HCT116 (cell line): Measurements from ENCODE around the gene TKTL2. TPM values are rescaled to one million over a fixed set of nuclear protein-coding genes. Genes with fewer than 3 reads are reported as not detected.

Experiments
- ATAC-seq: fragments of 200-7000 bp; cut with Tn5 transposase; 2 replicates; pipeline ENCODE4 v1.9.1; 2020; ENCODE audit warnings: mild to moderate bottlenecking, moderate library complexity
- BruUV-seq: library from RNA; stranded (reverse); fragments of 400-500 nt; replicated peaks from 2 replicates; lab custom pipeline; 2021; lab: Mats Ljungman, UMichigan
- CTCF ChIA-PET: fragments of 300-600 bp; sonication (Branson Sonifier 250); formaldehyde crosslinking; loops from one replicate; lab custom pipeline; 2021; ENCODE audit warnings: antibody characterized with exemption; lab: Charles Lee
- POLR2A ChIA-PET: fragments of 300-600, 350-600 bp; sonication (Branson Sonifier 250); formaldehyde crosslinking; loops from one replicate; lab custom pipeline; 2021; ENCODE audit warnings: antibody characterized with exemption; lab: Charles Lee
- RAD21 ChIA-PET, 2 experiments: fragments of 300-600 bp; sonication (Branson Sonifier 250); formaldehyde crosslinking; loops; one replicate each; lab custom pipeline; 2023; ENCODE audit warnings: low total read pairs in 2 of 2; ENCODE audit not compliant: uncharacterized antibody in 2 of 2, unreplicated experiment in 2 of 2, low non-redundant PET in 1 of 2; lab: Charles Lee
- DNase-seq: peaks from one replicate; pipeline ENCODE4 v3.0.0-alpha.2; 2010; ENCODE audit warnings: low read depth, low spot score
- H2AFZ ChIP-seq: fragments of 200-600 bp; shearing (Covaris generic), sonication (generic); 2 replicates; pipeline ENCODE4 v1.6.1; 2017; ENCODE audit warnings: low read depth, mixed run types, mixed read lengths, antibody characterized with exemption, low read length; ENCODE audit not compliant: poor library complexity, severe bottlenecking
- H3K27ac ChIP-seq: 2 replicates; pipeline ENCODE4 v1.5.1; 2012; ENCODE audit warnings: low read depth, low read length
- H3K27me3 ChIP-seq: fragments of 200-600 bp; sonication (generic); 2 replicates; pipeline ENCODE4 v1.6.1; 2016; ENCODE audit warnings: mixed run types, low read length, mixed read lengths; ENCODE audit not compliant: insufficient read depth
- H3K36me3 ChIP-seq, 2 experiments: fragments of 200-500 bp in 1 of 2; fragments of 200-600 bp in 1 of 2; sonication (Bioruptor generic) in 1 of 2; sonication (generic) in 1 of 2; 2 replicates each; pipeline versions ENCODE4 v1.5.1 to v1.6.1; 2014 to 2016; ENCODE audit warnings: low read length in 2 of 2, inconsistent platforms in 1 of 2, mixed read lengths in 1 of 2, mixed run types in 1 of 2; ENCODE audit not compliant: insufficient read depth in 2 of 2, control insufficient read depth in 1 of 2
- H3K4me1 ChIP-seq, 2 experiments: fragments of 200-600 bp in 1 of 2; sonication (generic) in 1 of 2; 2 replicates each; pipeline versions ENCODE4 v1.5.1 to v1.6.1; 2012 to 2017; ENCODE audit warnings: low read length in 2 of 2, inconsistent platforms in 1 of 2, mild to moderate bottlenecking in 1 of 2, mixed read lengths in 1 of 2, mixed run types in 1 of 2, moderate library complexity in 1 of 2; ENCODE audit not compliant: insufficient read depth in 2 of 2, control insufficient read depth in 1 of 2
- H3K4me2 ChIP-seq: fragments of 200-600 bp; sonication (generic); 2 replicates; pipeline ENCODE4 v1.6.1; 2017; ENCODE audit warnings: mixed run types, low read length, mixed read lengths
- H3K4me3 ChIP-seq, 2 experiments: fragments of 200-600 bp in 1 of 2; sonication (generic) in 1 of 2; replicated peaks in 1 of 2; 2 replicates each; pipeline ENCODE4 v1.5.1; 2011 to 2016; ENCODE audit warnings: low read length in 2 of 2, control low read depth in 1 of 2, low read depth in 1 of 2, mild to moderate bottlenecking in 1 of 2, mixed read lengths in 1 of 2, mixed run types in 1 of 2
- H3K79me2 ChIP-seq: fragments of 200-600 bp; sonication (generic); 2 replicates; pipeline ENCODE4 v1.6.1; 2017; ENCODE audit warnings: mild to moderate bottlenecking, mixed run types, low read length, moderate library complexity, mixed read lengths; ENCODE audit not compliant: insufficient read depth
- H3K9ac ChIP-seq: fragments of 200-600 bp; sonication (generic); 2 replicates; pipeline ENCODE4 v1.6.1; 2016; ENCODE audit warnings: low read length, mixed read lengths
- H3K9me2 ChIP-seq: fragments of 200-600 bp; sonication (generic), shearing (Covaris generic); 2 replicates; pipeline ENCODE4 v1.6.1; 2017; ENCODE audit warnings: mixed run types, mild to moderate bottlenecking, moderate library complexity; ENCODE audit not compliant: insufficient read depth
- H3K9me3 ChIP-seq, 2 experiments: fragments of 200-500 bp in 1 of 2; fragments of 200-600 bp in 1 of 2; sonication (Bioruptor generic) in 1 of 2; sonication (generic) in 1 of 2; 2 replicates each; pipeline ENCODE4 v1.6.1; 2014 to 2017; ENCODE audit warnings: low read length in 2 of 2, mixed read lengths in 2 of 2, inconsistent platforms in 1 of 2, low read depth in 1 of 2, mild to moderate bottlenecking in 1 of 2, mixed run types in 1 of 2, moderate library complexity in 1 of 2; ENCODE audit not compliant: control insufficient read depth in 1 of 2, insufficient read depth in 1 of 2
- H4K20me1 ChIP-seq: fragments of 200-600 bp; sonication (generic), shearing (Covaris generic); 2 replicates; pipeline ENCODE4 v1.6.1; 2017; ENCODE audit warnings: mixed run types, mild to moderate bottlenecking, moderate library complexity; ENCODE audit not compliant: insufficient read depth
- EZH2phosphoT487 ChIP-seq: fragments of 200-600 bp; IDR thresholded peaks from 2 replicates; pipeline ENCODE4 v1.6.1; 2018; ENCODE audit warnings: antibody characterized with exemption, borderline replicate concordance
- FOSL1 ChIP-seq: IDR thresholded peaks from 2 replicates; pipeline ENCODE4 v1.6.1; 2012; ENCODE audit warnings: low read depth
- JUND ChIP-seq: IDR thresholded peaks from 2 replicates; pipeline ENCODE4 v1.6.1; 2012
- intact Hi-C: fragments of 100-400 bp; cut with micrococcal nuclease; formaldehyde crosslinking; loops from 2 replicates; pipeline ENCODE4 v1.10.0; 2022
- total RNA-seq: library from RNA; stranded (reverse); gene quantifications from one replicate; pipeline ENCODE4 v1.2.1, GENCODE V29; 2021; ENCODE audit not compliant: unreplicated experiment
- TF ChIP-seq, protein P1 (sequence below): IDR thresholded peaks from 2 replicates; pipeline ENCODE4 v1.6.1; 2012
- TF ChIP-seq, protein P2 (sequence below): IDR thresholded peaks from 2 replicates; pipeline ENCODE4 v1.6.1; 2012; ENCODE audit warnings: low read depth

Gene TKTL2
- total RNA-seq, 1 experiment from 2014 or later = not detected

DNA sequence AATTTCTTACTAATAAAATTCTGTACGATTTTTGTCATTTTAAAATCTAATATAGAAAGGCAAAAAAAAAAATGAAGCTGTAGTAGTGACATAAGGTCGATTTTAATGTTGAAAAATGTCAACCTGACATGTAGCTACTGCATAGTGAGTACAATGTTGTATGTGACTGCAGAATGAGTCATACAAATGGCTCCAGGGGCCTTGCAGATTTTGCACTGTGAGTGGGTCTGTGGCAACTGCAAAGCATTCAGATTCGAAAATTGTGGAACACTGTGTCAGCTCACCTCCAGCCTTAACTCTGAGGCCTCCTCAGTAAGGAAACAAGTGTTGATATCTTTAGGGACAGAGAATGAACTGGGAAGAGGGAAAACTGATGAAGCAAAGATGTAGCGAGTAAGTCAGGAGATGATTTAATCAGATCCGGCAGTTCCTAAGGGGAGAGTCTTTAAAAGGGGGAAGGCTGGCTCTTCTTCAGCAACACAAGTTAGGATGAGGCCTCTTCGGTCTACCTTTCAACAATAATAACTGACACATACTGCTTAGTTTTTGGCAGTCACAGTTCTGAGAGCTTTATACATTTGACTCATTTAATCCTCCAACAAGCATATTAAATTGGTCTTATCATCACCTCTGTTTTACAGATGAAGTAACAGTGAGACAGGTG, 24.9 kb downstream of the TKTL2 start:
- H3K79me2 ChIP-seq = no peaks in the 10 kb centered on the region
- no peak overlapping the region for H3K27ac ChIP-seq
- intact Hi-C loops = no loop called here
- BruUV-seq = no TSS peak
- POLR2A ChIA-PET = no interaction called here
- H2AFZ ChIP-seq = peak overlapping the region; percentile 20
- H4K20me1 ChIP-seq = no peaks in the 10 kb centered on the region
- no peaks in the 10 kb centered on the region for H3K27me3 ChIP-seq
- H3K4me2 ChIP-seq = no peak overlapping the region
- TF ChIP-seq, protein P1, sequence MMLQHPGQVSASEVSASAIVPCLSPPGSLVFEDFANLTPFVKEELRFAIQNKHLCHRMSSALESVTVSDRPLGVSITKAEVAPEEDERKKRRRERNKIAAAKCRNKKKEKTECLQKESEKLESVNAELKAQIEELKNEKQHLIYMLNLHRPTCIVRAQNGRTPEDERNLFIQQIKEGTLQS = no peak
- TF ChIP-seq JUND (0 out of 2 replicates have a peak, but pooled peaks have one; percentile 9), FOSL1 (peak; percentile 40), EZH2phosphoT487 (no peak)
- TF ChIP-seq, protein P2, sequence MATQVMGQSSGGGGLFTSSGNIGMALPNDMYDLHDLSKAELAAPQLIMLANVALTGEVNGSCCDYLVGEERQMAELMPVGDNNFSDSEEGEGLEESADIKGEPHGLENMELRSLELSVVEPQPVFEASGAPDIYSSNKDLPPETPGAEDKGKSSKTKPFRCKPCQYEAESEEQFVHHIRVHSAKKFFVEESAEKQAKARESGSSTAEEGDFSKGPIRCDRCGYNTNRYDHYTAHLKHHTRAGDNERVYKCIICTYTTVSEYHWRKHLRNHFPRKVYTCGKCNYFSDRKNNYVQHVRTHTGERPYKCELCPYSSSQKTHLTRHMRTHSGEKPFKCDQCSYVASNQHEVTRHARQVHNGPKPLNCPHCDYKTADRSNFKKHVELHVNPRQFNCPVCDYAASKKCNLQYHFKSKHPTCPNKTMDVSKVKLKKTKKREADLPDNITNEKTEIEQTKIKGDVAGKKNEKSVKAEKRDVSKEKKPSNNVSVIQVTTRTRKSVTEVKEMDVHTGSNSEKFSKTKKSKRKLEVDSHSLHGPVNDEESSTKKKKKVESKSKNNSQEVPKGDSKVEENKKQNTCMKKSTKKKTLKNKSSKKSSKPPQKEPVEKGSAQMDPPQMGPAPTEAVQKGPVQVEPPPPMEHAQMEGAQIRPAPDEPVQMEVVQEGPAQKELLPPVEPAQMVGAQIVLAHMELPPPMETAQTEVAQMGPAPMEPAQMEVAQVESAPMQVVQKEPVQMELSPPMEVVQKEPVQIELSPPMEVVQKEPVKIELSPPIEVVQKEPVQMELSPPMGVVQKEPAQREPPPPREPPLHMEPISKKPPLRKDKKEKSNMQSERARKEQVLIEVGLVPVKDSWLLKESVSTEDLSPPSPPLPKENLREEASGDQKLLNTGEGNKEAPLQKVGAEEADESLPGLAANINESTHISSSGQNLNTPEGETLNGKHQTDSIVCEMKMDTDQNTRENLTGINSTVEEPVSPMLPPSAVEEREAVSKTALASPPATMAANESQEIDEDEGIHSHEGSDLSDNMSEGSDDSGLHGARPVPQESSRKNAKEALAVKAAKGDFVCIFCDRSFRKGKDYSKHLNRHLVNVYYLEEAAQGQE = no peak
- TF ChIP-seq, all 23 proteins: peak for 2
- Histone ChIP-seq H3K9me3 (no peaks in the 10 kb centered on the region), H3K4me3 (no peak overlapping the region), H3K4me1 (peaks cover 0 to 5% of the 10 kb centered on the region in 2 experiments; a peak in 1 of 4 replicates), H3K36me3 (no peaks in the 10 kb centered on the region), H3K9me2 (no peaks in the 10 kb centered on the region), H3K9ac (no peak overlapping the region)
- RAD21 ChIA-PET = no interaction called here
- ATAC-seq (peak; percentile 58), DNase-seq (no peak)
- CTCF ChIA-PET = no interaction called here
